Measurements from ENCODE around the gene PTCD3.

PTCD3 gene

DNA sequence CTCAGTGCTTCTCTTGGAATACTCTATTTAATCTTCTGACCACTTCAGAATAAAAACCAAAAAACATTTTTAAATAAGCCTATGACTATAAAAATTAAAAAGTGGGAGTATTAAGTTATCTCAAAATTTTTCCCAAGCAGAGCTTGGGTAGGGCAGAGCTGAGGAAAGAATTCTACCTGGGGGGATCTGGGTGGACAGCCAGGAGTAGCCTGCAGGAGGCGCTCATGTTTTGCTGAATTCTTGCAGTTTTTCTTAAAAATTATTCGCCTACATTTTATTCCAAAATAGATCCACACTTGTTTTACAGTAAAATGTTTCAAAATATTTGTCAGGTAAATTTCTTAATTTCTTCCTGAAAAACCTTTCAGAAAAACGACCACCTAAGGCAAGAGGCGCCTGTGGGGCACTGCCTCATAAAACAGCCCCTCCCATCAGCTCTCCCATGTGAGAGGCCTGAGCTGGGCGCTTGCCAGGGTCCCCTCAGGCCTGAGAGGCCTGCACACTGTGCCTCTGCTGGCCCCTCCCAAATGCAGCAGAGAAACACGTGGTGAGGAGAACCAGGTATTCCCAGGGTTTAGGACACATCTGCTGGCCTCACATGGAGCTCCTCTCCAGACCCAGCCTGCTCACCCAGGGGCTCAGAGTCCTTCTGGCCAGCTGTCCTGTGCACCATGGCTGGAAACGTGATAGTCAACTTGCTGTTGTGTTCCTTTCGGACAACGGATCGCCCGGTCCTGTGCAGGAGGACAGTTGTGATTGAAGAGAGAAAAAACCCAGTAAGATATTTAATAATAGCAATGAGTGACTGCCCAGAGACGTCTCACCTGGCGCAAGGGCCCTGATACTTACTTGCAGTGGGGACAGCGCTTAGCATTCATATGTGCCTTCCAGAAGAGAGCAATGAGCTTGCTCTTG, 17.8 kb upstream of the PTCD3 start:
- no peak for DNase-seq

DNA sequence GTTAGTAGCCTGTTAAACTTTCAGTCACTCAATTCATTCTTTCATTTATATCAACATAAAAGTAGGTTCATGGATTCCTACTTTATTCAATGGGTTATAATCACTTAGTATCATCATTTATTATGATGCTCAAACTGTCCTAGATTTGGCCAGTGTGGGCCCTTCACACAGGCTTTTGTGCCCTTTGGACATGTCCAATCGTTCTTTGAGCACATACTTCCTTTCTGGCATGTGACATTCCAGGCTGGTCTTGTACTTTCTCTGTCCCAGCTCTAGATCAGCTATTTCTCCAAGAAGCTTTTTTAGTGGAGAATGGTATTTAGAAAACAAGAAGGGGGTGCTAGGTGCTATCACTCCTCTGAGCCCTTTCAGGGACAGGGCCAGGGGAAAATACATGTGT, 11.8 kb upstream of the PTCD3 start:
- DNase-seq = no peak

DNA sequence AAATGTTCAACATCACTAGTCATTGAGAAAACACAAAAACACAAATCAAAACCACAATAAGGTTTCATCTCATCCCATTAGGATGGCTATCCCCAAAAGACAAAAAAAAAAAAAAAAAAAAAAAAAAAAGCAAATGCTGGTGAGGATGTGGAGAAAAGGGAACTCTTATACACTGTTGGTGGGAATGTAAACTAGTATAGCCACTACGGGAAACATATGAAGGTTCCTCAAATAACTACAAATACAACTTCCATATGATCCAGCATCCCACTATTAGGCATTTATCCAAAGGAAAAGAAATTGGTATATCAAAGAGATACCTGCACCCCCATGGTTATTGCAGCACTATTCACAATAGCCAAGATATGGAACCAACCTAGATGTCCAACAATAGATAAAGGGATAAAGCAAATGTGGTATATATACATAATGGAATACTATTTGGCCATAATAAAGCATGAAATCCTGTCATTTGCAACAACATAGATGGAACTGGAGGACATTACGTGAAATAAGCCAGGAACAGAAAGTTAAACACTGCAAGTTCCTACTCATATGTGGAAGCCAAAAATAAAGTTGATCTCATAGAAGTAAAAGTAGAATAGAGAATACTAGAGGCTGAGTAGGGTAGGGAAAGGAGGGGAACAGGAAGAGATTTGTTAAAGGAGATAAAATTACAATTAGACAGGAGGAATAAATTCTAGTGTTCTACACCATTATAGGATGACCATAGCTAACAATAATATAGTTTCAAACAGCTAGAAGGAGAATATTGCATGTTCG, 8.7 kb upstream of the PTCD3 start:
- no peak for DNase-seq

DNA sequence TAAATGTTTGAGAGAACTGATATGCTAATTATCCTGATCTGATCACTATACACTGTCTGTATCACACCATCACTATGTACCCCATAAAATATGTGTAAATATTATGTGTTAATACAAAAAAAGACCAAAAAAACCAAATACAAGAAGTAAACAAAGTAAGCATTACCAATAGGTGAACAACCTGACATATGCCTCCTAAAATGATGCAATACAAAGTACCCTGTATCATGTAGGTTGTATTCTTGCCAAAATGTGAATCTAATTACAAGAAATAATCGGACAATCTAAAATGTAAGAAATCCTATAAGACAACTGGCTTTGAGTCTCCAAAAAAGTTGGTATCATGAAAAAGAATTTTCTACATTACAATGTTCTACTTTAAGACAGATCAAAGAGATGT, 8.1 kb upstream of the PTCD3 start:
- no peak for DNase-seq

DNA sequence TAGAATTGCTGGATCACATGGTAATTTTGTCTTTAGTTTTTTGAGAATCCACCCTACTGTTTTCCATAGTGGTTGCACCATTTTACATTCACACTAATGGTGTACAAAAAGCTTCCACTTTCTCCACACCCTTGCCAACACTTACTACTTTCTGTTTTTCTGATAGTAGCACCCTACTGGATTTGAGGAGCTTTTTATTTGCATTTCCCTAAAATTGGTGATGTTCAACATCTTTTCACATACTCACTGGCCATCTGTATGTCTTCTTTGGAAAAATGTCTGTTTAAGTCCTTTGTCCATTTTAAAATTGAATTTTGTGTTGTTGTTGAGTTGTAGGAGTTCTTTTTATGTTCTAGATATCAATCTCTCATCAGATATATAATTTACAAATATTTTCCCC, 3.9 kb upstream of the PTCD3 start:
- no peak for DNase-seq

DNA sequence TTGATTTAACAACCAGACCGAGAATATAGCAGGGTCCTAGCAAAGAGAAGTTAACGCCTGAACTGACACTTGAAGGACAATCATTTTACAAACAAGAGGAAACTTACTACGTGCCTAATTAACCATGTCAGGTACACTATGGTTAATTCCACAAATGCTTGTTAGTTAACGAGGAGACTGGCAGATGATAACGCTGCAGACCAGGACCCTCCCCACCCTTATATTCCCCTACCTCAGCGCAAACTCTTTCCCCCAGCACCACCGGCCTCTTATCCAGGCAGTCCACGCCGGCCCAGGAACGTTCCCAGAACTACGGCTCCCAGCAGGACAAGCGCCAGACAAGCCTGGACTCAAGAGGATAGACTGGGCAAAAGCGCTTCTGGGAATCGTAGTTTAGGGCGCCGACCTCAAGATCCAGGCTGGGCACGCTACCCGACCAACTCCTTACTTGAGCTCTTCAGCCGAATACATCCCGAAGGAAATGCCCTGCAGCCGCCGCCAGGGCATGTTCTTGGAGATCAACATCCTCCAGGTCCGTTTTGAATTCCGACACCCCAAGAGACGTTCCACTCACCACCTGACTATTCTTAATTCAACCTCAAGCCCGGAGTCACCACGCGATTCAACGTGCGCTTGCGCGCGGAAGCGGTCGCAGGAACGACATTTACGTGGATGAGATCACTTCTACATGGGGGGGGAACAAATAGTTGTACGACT, 625 bp upstream of the PTCD3 start, which contains the start of gene POLR1A:
Gene POLR1A, minus strand, starts transcription at position 635 of the 717 bp plus-strand sequence. Its CDS starts 110 bp downstream, at position 525.
- peak; percentile 98 for DNase-seq

DNA sequence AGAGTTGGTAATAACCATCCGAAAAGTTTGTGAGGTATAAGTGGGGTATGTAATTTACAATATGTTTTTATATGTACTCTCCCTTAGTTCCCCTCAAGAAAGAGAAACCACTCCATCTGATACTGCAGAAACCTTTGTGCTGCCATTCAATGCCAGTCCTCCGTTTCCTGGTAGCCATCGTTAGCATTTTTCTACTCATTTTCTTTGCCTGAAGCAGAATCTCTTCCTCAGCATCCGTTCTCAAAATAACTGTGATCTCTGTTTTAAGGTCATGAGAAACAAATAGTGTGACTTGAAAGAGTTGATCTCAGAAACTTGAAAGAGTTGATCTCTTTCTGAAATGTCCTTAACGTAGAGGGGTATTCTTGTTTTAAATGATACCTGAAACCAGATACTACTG, 996 bp downstream of the PTCD3 start:
- DNase-seq = no peak

DNA sequence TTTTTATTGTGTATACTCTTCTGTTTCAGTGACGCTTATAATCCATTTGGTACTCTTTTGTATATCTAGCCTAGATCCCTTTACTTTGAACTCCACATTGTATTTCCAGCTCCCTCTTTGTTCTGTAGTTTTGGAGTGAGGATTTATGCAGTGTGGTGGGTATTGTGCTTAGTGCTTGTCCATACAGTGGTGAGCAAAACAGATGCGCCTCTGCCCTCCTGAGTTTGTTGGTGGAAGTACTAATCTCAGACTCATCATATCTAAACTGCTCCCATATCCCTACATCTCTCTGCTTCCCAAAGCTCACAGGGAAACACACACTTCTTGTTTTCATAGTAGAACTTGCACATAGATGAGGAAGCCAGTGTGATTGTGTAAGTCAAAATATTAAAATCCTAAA, 12.1 kb downstream of the PTCD3 start:
- DNase-seq = no peak

DNA sequence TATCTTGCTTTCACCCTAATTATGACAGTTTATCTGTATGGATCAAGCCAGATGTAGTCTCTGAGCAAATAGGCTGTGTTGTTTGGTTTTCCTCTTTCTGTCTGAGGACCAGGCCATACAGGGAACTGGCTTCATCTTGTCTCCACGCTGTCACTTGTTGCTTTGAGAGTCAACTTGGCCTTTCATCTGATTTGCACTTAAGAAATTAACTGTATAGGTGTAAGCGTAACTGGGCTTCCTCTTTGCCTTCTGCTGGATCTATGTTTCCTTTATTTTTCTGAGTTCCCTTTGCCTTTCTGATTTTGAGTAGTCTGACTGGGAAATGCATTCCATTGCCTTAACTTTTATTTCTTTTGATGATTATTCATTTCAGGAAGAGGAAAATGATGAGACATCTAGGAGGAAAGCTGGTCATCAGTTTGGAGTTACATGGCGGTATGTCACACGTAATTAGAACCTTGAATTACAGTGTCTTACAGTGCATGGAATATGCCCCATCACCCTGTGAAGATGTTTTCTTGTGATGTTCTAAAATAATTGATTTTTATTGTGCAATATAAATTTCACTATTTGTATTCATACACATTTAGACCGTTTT, 17.4 kb downstream of the PTCD3 start:
- no peak for DNase-seq

DNA sequence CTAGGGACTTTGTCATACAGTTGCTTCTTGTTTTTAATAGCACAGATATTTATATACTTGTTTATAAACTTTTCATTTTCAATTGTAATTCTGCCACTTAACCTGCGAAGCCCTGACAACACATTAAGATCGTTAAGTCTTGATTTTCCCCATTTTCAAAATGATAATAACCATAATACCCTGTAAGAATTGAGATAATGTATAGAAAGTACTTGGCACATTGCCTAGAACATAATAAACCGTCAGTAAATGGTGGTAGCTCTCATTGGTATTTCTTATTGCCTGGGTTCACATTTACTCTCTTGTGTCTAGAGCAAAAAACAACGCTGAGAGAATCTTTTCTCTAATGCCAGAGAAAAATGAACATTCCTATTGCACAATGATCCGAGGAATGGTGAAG, 18.6 kb downstream of the PTCD3 start:
- DNase-seq = no peak

DNA sequence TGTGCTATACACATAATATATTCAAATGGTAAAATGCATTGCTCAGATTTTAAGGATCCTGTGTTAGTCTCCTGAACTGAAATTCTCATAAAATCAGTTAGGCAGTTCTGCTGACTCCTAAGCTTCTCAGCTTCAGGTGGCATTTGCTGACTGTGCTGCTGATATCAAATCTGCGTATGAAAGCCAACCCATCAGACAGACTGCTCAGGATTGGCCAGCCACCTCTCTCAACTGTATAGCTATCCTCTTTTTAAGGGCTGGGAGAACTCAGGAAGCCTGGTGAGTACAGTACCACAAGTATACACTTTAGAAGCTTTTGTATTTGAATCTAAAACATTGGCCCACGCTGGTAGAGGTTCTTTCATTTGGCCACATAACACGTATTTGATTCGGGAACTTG, 28.7 kb downstream of the PTCD3 start:
- DNase-seq = no peak

DNA sequence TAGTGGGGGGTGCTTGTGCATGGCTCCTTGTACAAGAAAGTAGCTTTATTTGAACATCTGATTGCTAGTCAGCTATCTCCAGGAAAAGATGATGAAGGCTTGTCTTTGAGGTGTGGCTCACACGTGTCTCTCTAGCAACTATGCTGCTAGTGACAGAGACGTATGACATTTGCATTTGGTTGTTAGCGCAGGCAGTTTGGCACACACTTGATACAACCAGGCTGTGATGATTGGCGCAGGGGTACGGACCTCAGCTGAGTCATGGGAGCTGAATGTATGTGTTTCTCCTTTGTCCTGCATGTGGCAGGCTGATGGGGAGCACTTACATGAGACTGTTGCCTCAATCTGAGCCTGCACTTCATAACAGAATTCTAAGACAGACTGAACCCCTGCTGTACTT, 29.6 kb downstream of the PTCD3 start:
- no peak for DNase-seq

DNA sequence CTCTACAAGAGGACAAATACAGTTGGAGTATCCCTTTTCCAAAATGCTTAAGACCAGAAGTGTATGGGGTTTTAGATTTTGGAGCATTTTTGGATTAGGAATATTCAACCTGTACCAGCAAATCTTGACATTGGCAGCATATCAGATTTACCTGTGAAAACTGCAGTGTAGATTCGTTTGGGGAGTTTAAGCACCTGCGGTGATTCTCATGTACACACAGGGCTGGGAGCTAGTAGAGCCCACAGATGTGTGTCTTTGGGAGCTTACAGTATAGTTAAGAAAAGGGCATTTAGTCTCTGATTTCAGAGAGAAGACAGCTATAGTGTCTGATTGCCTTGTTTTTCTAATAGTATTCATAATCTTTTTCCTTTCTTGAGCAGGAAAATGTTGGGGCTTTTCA, 30.1 kb downstream of the PTCD3 start:
- no peak for DNase-seq

DNA sequence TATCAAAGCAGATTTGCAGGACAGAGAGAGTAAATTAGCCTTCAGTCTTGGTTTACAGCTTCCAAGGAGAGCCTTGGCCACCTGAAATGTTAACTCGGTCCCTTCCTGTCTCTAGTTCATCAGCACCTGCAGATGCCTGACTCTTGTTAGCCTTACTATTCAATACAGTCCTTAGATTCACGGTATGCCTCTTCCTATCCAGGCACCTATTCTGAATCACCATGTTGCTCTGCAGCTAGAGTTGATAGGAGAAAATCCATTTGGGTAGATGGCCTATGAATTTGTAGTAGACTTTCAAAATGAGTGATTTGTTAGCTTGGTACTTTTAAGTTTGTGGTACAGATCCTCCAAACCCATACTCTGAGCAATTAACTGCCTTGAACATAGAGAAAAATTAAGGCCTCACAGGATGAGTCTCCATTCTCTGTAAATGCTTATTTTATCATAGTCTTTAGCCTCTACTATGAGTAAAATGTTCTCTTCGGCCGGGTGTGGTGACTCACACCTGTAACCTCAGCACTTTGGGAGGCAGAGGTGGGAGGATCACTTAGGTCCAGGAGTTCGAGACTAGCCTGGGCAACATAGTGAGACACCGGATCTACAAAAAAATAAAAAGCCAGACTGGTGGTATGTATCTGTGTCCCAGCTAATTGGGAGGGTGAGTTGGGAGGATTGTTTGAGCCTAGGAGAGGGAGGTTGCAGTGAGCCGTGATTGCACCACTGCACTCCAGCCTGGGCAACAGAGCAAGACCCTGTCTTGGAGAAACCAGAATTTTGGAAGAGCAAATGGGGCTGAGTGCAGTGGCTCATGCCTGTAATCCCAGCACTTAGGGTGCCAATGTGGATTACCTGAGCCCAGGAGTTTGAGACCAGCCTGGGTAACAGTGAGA, 32.9 kb downstream of the PTCD3 start:
- DNase-seq = no peak

DNA sequence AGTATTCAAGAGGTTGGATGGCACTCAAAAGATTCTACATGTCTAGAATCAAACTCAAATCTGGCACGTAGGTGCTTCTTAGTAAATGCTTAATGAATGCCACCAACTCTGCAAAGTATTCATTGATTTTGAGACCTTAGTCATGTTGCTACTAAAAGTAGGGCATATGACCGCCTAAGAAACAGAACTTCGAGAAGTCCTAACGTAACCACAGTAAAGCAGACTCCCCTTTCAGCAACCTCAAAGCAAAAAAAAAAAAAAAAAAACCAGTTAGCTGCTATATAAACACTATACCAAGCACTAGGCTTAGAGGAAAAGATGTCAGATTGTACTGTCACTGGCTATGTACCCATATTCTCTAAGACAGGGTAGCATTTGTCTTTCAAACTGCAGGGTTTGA, 33.9 kb downstream of the PTCD3 start:
- DNase-seq = no peak

DNA sequence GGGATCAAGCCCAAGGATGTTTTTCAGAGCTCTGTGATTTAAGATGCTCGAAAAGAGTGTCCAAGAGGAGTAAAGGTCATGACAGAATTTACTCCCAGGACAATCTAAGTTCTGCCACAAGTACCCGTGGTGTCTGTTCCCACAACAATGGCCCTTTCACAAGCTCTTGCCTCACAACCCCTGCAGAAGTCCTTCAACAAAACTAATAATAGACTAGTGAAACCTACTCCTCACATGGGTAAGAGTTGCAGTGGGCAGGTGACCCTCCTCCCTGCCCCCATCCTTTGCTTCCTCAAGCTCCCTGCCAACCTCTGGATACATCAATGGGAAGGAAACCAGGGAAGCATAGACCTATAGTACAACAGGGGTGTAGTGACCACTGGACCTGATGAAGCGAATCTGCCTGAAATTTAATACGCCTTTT, 34.9 kb downstream of the PTCD3 start:
- no peak for DNase-seq

DNA sequence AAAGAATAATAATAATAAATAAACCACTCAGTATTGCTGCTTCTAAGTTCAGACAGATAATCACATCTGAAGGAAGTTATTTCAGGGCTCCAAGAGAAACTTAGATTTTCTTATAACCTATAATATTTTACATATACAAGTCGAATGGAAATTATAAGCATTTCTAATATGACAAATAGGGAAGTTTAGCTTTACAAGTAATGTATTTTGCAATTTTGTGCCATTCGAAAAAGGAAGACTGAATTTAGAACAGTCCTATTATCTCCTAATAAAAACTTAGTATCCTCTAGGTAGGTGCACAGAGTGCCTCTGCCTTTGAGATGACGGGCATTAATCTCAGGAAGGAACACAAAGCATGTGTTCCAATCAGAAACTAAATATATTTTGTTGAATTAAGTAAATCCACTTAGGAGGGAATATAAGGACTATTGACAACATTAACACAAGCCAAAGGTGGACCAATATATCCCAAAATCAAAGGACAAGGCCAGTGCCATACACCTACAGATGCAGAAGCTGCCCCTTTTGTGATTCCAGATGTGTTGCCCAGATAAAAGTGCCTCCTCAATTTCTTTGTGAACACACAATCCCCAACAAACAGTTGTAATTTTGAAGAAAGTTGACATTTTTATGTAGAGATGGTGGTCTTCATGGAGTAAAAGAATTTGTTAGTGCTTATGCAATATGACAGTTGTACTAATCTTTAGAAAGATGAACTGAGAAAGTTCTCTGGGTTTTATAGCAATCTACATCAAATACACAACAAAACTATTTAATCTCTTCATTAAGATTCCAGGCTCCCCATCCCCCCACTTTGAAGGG, 36.6 kb downstream of the PTCD3 start:
- no peak for DNase-seq

DNA sequence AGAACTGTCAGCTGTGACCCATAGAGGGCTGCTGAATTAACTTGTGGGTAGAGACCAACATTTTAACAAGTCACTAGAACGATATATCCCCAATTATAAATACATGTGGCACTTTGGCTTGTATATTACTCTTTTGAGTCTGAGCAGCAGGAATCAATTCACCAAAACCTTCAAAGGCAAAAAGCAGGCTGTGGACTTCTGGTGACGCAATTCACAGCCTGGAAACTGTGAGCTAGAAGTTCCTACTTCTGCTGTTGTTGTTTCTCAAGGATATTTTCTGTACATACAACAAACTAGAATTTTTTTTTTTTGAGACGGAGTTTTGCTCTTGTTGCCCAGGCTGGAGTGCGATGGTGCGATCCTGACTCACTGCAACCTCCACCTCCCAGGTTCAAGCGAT, 37.3 kb downstream of the PTCD3 start:
- no peak for DNase-seq

DNA sequence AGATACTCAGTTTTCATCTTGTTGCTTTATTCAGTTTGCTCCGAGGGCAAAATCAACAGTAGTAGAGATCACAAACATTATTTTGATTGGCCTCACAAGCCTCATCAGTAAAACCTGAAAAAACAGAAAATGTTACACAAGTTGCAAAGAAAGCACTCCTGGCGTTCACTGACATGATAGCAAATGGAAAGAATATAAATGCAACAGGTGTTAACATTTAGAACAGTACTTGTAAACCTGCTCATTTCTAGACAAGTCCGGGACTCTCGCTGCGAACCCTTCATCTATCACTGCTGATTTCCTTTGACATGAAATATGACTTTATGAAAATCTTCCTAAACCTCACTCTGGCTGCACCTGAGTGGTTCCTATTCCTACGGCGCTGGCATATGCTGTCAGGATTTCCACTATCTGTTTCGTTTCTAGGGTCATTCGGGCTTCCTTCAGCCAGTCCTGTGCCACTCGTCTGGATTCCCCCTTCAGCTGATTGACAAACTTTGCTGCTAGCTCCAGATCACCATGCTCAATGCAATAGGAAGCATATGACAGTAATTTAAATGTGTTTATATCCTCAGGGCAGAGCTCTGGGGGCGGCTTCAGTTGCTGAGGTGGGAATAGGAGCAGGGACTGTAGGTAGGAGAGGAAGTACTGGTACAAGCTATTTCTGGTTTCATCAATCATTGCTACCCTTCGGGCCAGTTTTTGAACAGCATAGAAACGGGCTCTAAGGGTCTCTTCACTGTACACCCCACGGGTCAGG, 38.1 kb downstream of the PTCD3 start:
- DNase-seq = no peak

DNA sequence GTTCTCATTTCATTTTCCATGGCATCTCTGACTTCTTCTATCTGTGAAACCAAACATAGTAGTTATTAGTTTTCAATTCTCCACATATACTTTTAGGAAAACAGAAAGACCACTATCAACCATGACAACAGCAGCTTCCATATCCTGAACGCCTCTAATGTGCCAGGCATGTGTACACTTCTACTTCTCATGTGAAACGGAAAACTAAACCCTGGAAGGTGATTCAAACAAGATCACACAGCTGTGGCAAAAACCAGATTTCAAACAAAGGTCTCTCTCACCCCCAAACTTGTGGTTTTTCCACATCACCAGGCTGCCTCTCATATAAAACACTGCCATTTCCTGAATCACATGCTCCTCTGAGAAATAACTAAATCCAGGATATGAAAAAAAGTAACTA, 41.8 kb downstream of the PTCD3 start:
- DNase-seq = no peak
